Measurements from ENCODE around the gene MRPL12.
"Not testable (repeated sequence)": the region's sequence is repeated elsewhere in the genome, so short reads cannot be mapped to it uniquely, and the experiment has no call there.

The MRPL12 gene

DNA sequence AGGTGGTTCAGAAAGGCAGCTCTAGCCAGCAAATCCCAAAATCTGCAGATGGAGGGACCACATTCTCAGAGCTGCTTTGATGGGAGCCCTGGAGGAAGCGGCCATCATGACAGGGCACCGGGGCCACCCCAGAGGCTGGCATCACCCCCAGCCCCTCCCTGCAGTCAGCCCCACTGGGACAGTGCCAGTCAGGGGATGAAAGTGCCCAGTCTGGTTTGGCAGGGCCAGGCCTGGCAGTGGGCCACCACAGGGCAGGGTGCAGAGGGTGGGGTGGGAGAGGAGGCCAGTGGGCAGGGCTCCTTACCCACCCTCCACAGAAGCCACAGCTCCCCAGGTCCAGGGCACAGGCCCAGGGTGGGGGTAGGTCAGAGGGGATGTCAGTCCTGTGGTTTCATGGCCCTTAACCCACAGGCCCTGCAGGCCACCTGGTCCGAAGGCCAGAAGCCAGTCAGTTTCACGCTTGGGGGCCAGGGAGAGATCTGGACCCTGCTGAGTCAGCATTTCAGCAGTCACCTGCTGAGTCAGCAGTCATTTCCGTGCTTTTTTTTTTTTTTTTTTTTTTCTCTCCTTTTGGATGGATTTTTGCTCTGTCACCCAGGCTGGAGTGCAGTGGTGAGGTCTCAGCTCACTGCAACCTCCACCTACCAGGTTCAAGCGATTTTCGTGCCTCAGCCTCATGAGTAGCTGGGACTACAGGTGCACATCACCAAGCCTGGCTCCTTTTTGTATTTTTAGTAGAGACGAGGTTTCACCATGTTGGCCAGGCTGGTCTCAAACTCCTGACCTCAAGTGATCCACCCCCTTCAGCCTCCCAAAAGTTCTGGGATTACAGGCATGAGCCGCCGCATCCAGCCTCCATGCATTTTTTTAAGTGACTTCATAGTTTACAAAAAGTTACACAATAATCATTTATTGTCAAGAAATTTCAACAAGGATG is 19.3 kb downstream of the MRPL12 start:
- no peak overlapping the region for H3K4me3 ChIP-seq (ENCODE audit: low read length)
- TF ChIP-seq ZNF274 (IDR thresholded peaks at IDR 0.05; ENCODE audit: low read depth, low read length), result no peak

DNA sequence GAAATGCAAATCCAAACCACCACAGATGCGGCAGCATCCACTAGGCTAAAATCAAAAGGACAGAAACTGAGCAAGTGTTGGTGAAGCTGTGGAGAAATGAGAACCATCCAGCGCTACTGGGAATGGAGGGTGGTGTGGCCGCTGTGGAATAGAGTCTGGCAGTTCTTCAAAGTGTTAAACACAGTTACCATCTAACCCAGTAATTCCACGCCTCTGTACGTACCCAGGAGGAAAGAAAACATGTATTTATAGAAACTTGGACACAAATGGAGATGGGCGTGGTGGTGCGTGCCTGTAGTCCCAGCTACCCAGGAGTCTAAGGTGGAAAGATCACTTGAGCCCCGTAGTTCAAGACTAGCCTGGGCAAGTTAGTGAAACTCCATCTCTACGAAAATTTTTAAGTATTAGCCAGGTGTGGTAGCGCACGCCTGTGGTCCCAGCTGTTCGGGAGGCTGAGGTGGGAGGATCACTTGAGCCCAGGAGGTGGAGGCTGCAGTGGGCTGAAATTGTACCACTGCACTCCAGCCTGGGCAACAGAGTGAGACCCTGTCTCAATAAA is 20.6 kb downstream of the MRPL12 start:
- no peak overlapping the region for H3K4me3 ChIP-seq (ENCODE audit: low read length)
- no peak for TF ChIP-seq ZNF274 (IDR thresholded peaks at IDR 0.05; ENCODE audit: low read depth, low read length)

DNA sequence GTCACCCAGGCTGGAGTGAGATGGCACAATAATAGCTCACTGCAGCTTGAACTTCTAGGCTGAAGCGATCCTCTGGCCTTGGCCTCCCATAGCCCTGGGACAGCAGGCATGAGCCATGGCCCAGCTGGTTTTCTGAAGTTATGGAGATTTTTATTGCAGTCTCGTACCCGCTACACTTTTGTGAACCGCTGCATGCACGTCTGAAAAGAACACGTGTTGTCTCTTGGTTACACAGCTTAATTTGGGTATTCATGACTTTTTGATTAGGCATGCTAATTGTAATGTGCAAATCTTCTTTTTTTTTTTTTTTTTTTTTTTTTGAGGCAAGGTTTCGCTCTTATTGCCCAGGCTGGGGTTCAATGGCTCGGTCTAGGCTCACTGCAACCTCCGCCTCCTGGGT is 22.3 kb downstream of the MRPL12 start:
- no peak for TF ChIP-seq ZNF274 (IDR thresholded peaks at IDR 0.05; ENCODE audit: low read depth, low read length)
- H3K4me3 ChIP-seq (ENCODE audit: low read length), result no peak overlapping the region

DNA sequence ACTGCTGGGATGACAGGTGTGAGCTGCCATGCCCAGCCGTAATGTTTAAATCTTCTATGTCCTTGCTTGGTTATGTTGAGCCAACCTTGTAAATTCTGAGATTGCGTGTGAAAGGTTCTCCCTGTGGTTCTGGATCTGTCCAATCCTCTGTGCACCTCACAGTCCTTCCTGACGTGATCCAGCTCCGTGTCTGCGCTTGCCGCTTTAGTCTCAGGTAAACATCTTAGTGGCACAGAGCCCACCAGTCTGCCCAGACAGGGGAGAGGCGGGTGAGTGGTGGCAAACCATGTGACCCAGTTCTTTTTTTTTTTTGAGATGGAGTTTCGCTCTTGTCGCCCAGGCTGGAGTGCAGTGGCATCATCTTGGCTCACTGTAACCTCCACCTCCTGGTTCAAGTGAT is 22.8 kb downstream of the MRPL12 start:
- TF ChIP-seq ZNF274 (IDR thresholded peaks at IDR 0.05; ENCODE audit: low read depth, low read length), result no peak
- no peak overlapping the region for H3K4me3 ChIP-seq (ENCODE audit: low read length)

DNA sequence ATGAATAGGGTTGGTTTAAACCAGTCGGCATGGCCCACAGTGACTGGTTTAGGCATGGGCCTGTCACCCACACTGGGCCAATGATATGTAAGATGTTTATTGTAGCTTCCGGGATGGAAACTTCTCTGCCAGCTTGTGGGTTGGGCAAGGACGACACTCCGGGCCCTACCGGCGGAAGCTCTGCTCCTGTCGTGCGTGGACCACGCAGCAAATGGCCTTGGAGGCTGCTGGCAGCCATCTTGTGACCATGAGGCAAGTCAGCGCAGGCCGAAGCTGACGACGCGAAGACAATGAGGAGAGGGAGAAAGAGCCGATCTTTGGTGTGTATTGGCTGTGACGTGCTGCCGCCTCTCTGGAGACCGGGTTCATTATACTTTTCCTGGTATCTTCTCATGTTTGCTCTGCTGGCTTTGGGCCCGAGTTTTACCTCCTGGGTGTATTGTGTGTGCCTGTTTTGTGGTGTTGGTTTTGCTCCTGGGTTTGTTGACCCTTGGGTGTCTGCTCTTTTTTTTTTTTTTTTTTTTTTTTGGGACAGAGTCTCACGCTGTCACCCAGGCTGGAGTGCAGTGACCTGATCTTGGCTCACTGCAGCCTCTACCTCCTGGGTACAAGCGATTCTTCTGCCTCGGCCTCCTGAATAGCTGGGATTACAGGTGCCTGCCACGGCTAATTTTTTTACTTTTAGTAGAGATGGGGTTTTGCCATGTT is 24.3 kb downstream of the MRPL12 start:
- H3K4me3 ChIP-seq (ENCODE audit: low read length), result no peak overlapping the region
- no peak for TF ChIP-seq ZNF274 (IDR thresholded peaks at IDR 0.05; ENCODE audit: low read depth, low read length)

DNA sequence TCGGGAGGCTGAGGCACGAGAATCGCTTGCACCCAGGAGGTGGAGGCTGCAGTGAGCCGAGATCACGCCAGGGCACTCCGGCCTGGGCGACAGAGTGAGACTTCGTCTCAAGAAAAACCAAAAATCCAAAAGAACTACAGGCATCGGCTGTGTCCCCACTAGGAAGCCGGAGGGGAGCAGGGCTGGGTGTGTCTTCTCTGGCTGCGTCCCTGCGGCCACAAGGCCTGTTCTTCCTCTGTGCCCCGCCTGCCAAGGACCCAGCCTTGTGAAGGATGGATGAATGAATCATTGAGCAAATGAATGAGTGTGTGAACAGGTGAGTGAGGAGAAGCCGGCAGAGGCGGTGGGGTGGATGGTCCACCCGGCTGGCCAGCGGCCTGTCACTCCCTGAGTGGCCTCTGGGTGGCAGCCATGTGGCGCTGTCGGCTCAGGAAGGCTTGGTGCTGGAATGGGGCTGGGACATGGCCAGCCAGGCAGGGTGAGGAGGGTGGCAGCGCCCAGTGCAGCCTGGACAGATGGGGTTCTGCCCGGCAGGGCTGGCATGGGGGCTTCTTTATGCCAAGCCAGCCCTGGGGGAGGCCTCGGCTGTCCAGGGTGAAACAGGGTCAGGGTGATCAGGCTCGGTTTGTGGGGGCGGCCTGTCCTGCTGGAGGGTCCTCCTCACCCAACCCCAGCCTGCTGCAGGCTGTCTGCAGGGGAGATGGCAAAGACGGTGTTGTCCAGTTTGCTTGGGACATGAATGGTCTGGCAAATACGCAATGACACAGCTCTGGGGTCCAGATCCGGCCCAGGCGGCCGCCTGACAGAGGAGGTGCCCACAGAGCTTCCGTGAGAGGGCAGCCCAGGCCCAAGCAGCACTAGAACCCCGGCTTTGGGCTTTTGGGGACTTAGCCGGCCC is 30.6 kb downstream of the MRPL12 start:
- no peak overlapping the region for H3K4me3 ChIP-seq (ENCODE audit: low read length)
- no peak for TF ChIP-seq ZNF274 (IDR thresholded peaks at IDR 0.05; ENCODE audit: low read depth, low read length)

DNA sequence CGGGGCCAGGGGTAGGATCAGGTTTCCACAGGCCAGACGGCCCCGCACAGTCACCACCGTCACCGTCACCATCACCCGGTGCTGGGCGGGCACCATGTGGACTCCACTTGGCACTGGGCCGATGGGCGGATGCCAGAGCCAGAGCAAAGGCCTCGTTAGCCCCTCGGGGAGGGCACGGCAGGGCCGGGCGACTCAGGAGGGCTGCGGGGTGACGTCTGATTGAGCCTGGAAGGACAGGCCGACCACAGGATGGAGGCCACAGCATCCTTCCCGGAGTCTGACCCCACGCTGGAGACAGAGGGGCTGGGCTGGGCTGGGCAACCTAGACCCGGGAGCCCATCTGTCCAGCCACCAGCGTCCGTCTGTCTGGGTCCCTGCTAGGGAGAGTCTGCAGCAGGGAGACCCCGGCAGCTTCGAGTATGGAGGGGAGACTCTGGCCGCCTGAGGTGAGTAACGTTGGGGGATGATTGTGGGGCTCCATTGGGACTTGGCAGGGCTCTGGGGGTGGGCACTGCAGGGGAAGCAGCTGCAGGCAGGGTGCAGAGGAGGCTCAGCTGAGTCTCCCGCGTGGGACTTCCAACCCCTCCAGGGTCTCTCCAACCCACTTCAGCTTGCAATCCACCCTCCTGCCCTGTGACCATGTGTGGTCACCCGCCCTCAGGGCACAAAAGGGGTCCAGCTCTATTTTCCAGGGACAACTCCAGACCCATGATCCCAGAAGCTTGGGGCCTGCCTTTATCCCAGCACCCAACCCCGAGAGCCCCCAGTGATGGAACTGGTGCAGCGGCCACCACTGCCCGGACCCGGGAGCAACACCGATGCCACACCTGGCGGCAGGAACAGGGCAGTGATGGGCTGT is 31.5 kb downstream of the MRPL12 start:
- no peak overlapping the region for H3K4me3 ChIP-seq (ENCODE audit: low read length)
- no peak for TF ChIP-seq ZNF274 (IDR thresholded peaks at IDR 0.05; ENCODE audit: low read depth, low read length)

DNA sequence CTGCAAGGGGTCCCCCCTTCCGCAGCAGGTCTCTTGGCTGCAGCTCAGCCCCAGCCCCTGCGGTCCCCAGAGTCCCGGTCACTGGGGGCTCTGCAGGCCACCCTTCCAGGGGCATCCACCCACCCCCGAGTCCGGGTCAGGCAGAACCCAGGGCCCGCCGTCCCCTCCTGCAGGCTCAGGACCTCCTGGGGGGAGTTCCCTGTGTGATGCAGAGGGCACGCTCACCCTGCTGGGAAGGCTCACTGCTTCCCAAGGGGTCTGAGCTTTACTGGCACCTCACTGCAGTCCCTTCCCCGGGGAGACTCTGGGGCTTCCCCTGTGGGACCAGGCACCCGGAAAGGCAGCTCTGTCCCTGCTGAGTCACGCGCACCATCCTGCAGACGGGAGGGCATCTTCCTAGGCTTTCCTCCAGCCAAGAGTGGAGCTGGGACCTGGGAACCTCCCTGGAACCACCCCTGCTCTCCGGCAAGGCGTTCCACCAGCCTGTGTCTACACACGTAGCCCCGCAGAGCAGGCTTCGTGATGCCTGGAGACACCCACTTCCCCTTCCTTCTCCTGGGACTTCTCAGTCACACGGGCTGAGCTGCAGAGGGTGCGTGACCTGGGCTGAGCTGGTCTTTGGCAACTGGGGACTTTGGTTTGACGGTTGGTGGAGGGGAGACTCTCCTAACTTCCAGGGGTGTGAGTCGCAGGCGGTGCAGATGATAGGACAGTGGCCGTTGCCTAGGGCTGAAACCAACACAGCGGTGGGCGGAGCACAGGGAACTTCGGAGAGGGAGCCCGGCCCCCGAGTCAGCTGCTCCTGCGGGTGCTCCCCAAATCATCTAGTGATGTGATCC is 32.3 kb downstream of the MRPL12 start:
- TF ChIP-seq ZNF274 (IDR thresholded peaks at IDR 0.05; ENCODE audit: low read depth, low read length), result no peak
- no peak overlapping the region; the same call in 1 of the 2 replicates for H3K4me3 ChIP-seq (ENCODE audit: low read length)

DNA sequence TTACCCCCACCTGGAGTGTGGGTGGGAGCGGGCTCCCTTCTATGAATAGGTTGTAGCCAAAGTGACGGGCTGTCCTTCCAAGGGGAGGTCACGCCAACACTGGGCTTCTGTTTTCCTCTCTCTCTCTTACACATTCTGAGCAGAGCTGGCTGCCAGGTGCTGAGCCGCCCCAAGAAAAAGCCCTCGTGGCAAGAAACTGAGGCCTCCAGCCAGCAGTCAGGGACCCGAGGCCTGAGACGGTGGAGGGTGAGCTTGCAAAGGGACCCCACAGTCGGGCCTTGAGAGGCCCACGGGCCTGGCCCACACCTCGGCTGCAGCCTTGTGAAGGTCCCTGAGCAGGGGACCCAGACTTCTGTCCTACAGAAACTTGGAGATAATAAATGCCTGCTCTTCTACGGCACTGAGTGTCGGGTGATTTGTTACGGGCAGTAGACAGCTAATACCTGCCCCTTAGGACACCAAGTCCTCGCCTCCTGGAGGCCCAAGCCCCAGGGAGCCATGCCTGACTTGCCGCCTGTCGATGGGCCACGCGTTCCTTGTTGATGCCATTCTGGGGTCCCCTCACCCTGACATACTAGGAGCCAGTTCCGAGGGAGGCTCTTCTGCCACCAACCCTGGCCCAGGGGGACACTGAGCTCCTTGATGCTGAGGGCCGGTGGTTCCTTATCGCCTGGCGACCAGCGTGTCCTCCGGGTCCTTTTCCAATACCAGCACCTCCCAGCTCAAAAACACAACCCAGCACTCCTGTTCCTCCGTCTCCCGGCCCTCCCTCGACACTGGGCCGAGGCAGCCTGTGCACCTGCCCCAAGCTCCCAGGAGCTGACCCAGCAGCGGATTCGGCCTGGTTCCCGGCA is 35.0 kb downstream of the MRPL12 start:
- TF ChIP-seq ZNF274 (IDR thresholded peaks at IDR 0.05; ENCODE audit: low read depth, low read length), result no peak

DNA sequence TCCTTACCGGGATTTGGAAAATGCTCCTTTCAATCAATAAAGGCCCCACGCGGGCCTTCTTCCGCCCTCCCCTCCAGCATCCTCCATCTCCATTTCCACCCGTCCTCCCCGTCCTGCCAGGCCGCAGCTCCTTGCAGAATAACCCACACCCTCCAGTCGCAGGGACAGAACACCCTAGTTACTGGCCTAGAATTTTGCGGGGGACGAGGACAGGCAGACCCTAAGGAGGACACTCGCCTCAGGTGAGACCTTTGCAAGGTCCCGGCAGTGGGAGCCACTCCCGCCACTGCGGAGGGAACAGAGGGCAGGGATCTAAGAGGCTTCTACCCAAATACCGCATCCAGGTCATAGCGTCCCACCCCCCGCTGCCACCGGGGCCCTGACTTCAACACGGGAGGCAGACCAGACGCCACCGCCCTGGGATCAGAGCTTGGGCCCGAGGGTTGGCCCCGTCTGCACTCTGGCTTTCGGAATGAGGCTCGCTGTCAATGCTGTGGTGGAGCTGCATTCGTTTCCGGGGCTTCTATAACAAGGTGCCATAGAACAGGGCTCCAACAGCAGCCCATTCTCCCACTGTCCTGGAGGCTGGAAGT is 35.7 kb downstream of the MRPL12 start:
- no peak for TF ChIP-seq ZNF274 (IDR thresholded peaks at IDR 0.05; ENCODE audit: low read depth, low read length)
- no peak overlapping the region for H3K4me3 ChIP-seq (ENCODE audit: low read length)

More for the DNA sequence above, 35.0 kb downstream of the MRPL12 start:
- H3K4me3 ChIP-seq (ENCODE audit: low read length), result no peak overlapping the region

DNA sequence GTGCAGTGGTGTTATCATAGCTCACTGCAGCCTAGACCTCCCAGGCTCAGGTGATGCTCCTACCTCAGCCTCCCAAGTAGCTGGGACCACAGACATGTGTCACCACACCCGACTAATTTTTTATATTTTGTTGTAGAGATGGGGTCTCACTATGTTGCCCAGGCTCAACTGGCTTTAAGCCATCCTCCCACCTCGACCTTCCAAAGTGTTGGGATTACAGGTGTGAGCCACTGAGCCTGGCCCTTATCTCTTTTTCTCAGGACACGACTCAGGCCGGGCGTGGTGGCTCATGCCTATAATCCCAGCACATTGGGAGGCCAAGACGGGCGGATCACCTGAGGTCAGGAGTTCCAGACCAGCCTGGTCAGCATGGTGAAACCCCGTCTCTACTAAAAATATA is 36.4 kb downstream of the MRPL12 start:
- not testable (repeated sequence) for H3K4me3 ChIP-seq (ENCODE audit: low read length)

Measured in GM08714 (cell line).